Bronchial epithelial cell (primary cell): ENCODE data around the gene PRPF38A. TPM values are rescaled to one million over a fixed set of nuclear protein-coding genes. Genes with fewer than 3 reads are reported as not detected.
A peak's percentile ranks its signal among the peaks of the same experiment; 100 is the strongest.

Experiments
- DNase-seq: peaks from one replicate; pipeline ENCODE4 v3.0.0-alpha.2; 2010; ENCODE audit warnings: low read depth
- FAIRE-seq: peaks from 2 replicates; lab custom pipeline; 2011; peaks lifted over from hg19 to GRCh38; lab: Jason Lieb, UNC
- H3K27me3 ChIP-seq: 2 replicates; pipeline ENCODE4 v1.5.1; 2011; ENCODE audit warnings: low read length; ENCODE audit not compliant: control insufficient read depth, insufficient read depth
- H3K36me3 ChIP-seq: 2 replicates; pipeline ENCODE4 v1.5.1; 2011; ENCODE audit warnings: low read length; ENCODE audit not compliant: control insufficient read depth, insufficient read depth
- H3K4me3 ChIP-seq: 2 replicates; pipeline ENCODE4 v1.5.1; 2011; ENCODE audit warnings: mild to moderate bottlenecking, low read depth, low read length, control low read depth
- CTCF ChIP-seq: IDR thresholded peaks from 2 replicates; pipeline ENCODE4 v1.5.1; 2011; ENCODE audit warnings: mild to moderate bottlenecking, moderate library complexity, low read length, control low read depth, inconsistent platforms; ENCODE audit not compliant: insufficient read depth, severe bottlenecking
- total RNA-seq: library from RNA; depleted of rRNA; stranded (reverse); fragments of >200 nt; gene quantifications from 2 replicates; pipeline ENCODE4 v1.2.1, GENCODE V29; 2014

PRPF38A gene
- total RNA-seq, 1 donor from 2014 or later = 6.6 TPM

GRCh38 chr1:52386458-52386857 is 17.9 kb upstream of the PRPF38A start:
- FAIRE-seq (no peak), DNase-seq (peak; percentile 15)
- no peak overlapping the region for H3K4me3 ChIP-seq
- no peak for TF ChIP-seq CTCF
- no peaks in the 10 kb centered on the region for H3K36me3 ChIP-seq
- no peaks in the 10 kb centered on the region for H3K27me3 ChIP-seq

GRCh38 chr1:52393174-52393573 is 11.2 kb upstream of the PRPF38A start:
- no peaks in the 10 kb centered on the region for H3K27me3 ChIP-seq
- no peak for TF ChIP-seq CTCF
- DNase-seq (no peak), FAIRE-seq (no peak)
- H3K36me3 ChIP-seq = no peaks in the 10 kb centered on the region
- no peak overlapping the region for H3K4me3 ChIP-seq

- no peaks in the 10 kb centered on the region for H3K36me3 ChIP-seq
- FAIRE-seq (no peak), DNase-seq (no peak)
- no peak overlapping the region for H3K4me3 ChIP-seq
- TF ChIP-seq CTCF = no peak
- H3K27me3 ChIP-seq = no peaks in the 10 kb centered on the region
Observed at GRCh38 chr1:52399629-52400028, 4.8 kb upstream of the PRPF38A start.

DNA sequence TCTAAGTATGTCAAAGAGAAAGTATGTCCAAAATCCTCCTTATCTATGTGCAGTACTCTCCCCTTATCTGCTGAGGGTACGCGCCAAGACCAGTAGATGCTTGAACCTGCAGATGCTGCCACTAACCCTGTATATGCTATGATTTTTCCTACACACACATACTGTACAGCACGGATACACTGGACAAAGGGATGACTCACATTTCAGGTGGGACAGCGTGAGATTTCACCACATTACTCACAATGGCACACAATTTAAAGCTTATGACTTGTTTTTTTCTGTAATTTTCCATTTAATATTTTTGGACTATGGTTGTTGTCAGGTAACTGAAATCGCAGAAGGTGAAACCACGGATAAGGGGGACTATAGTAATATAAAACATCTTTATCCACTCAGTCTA is 4.3 kb upstream of the PRPF38A start:
- no peak for FAIRE-seq
- Histone ChIP-seq H3K36me3 (no peaks in the 10 kb centered on the region), H3K27me3 (no peaks in the 10 kb centered on the region), H3K4me3 (no peak overlapping the region)
- TF ChIP-seq CTCF = no peak
- peak; percentile 67 for DNase-seq

- Histone ChIP-seq H3K4me3 (no peak overlapping the region), H3K27me3 (no peaks in the 10 kb centered on the region), H3K36me3 (peaks cover 3% of the 10 kb centered on the region)
- no peak for TF ChIP-seq CTCF
- FAIRE-seq (no peak), DNase-seq (no peak)
Observed at GRCh38 chr1:52402860-52403240, 1.6 kb upstream of the PRPF38A start.

- peaks cover 5% of the 10 kb centered on the region for H3K36me3 ChIP-seq
- no peak for FAIRE-seq
Observed at GRCh38 chr1:52403566-52404115, 761 bp upstream of the PRPF38A start.

More at GRCh38 chr1:52403566-52404115, 761 bp upstream of the PRPF38A start:
- H3K27me3 ChIP-seq = no peaks in the 10 kb centered on the region
- H3K4me3 ChIP-seq = peak overlapping the region; percentile 85
- DNase-seq = peak; percentile 87
- no peak for TF ChIP-seq CTCF
